IMR-90 (cell line): ENCODE results near the gene ENDOU. TPM values are rescaled to one million over a fixed set of nuclear protein-coding genes. Genes with fewer than 3 reads are reported as not detected.

Experiments used
- ATAC-seq: fragments of 200-7000 bp; cut with Tn5 transposase; 2 replicates; pipeline ENCODE4 v1.9.1; 2020; ENCODE audit warnings: low read depth, mild to moderate bottlenecking, moderate library complexity
- BruUV-seq: library from RNA; stranded (reverse); fragments of 400-500 nt; replicated peaks from 2 replicates; lab custom pipeline; 2021; lab: Mats Ljungman, UMichigan
- CTCF ChIA-PET: fragments of 300-600 bp; formaldehyde crosslinking; extraction: SDS; loops from one replicate; lab custom pipeline; 2021; ENCODE audit warnings: antibody characterized with exemption; lab: Yijun Ruan, JAX
- POLR2A ChIA-PET: fragments of 300-600 bp; sonication (Branson Sonifier 250); formaldehyde crosslinking; loops from one replicate; lab custom pipeline; 2022; ENCODE audit warnings: antibody characterized with exemption; ENCODE audit not compliant: unreplicated experiment; lab: Charles Lee
- DNase-seq: peaks from one replicate; pipeline ENCODE4 v3.0.0; 2013
- H2AFZ ChIP-seq: replicated peaks from 2 replicates; pipeline ENCODE3; 2013; ENCODE audit warnings: low read length, mild to moderate bottlenecking; ENCODE audit not compliant: poor library complexity
- H2AK5ac ChIP-seq: 2 replicates; pipeline ENCODE4 v1.6.1; 2013; ENCODE audit warnings: low read depth, low read length, inconsistent platforms
- H2AK9ac ChIP-seq: replicated peaks from 2 replicates; pipeline ENCODE3; 2013; ENCODE audit warnings: mild to moderate bottlenecking, low read depth, low read length, moderate library complexity; ENCODE audit not compliant: poor library complexity
- H2BK120ac ChIP-seq: 2 replicates; pipeline ENCODE4 v1.6.1; 2013; ENCODE audit warnings: low read depth, low read length, inconsistent platforms
- H2BK15ac ChIP-seq: 3 replicates; pipeline ENCODE4 v1.6.1; 2013; ENCODE audit warnings: low read depth, low read length, inconsistent platforms
- H2BK20ac ChIP-seq: 2 replicates; pipeline ENCODE4 v1.6.1; 2013; ENCODE audit warnings: low read depth, mild to moderate bottlenecking, inconsistent platforms, low read length, moderate library complexity
- H2BK5ac ChIP-seq: 2 replicates; pipeline ENCODE4 v1.6.1; 2013; ENCODE audit warnings: mild to moderate bottlenecking, low read depth, low read length, inconsistent platforms; ENCODE audit not compliant: poor library complexity, severe bottlenecking
- H3K14ac ChIP-seq: replicated peaks from 2 replicates; pipeline ENCODE4 v1.6.1; 2013; ENCODE audit warnings: low read depth, low read length, inconsistent platforms
- H3K18ac ChIP-seq: 2 replicates; pipeline ENCODE4 v1.6.1; 2013; ENCODE audit warnings: low read depth, low read length, control low read depth
- H3K23ac ChIP-seq: 2 replicates; pipeline ENCODE4 v1.6.1; 2013; ENCODE audit warnings: low read depth, low read length, inconsistent platforms
- H3K27ac ChIP-seq: 2 replicates; pipeline ENCODE4 v1.5.1; 2013; ENCODE audit warnings: mild to moderate bottlenecking, control low read depth, low read length; ENCODE audit not compliant: insufficient read depth
- H3K27me3 ChIP-seq: 2 replicates; pipeline ENCODE4 v1.6.1; 2013; ENCODE audit warnings: low read length; ENCODE audit not compliant: control insufficient read depth, insufficient read depth
- H3K36me3 ChIP-seq: 2 replicates; pipeline ENCODE4 v1.6.1; 2013; ENCODE audit warnings: low read length, mixed read lengths; ENCODE audit not compliant: control insufficient read depth, insufficient read depth
- H3K4ac ChIP-seq: 2 replicates; pipeline ENCODE4 v1.6.1; 2013; ENCODE audit warnings: low read depth, low read length, inconsistent platforms
- H3K4me1 ChIP-seq: 2 replicates; pipeline ENCODE4 v1.6.1; 2013; ENCODE audit warnings: low read length, mixed read lengths; ENCODE audit not compliant: control insufficient read depth, insufficient read depth
- H3K4me2 ChIP-seq: 2 replicates; pipeline ENCODE4 v1.6.1; 2013; ENCODE audit warnings: low read depth, mild to moderate bottlenecking, control low read depth, low read length, moderate library complexity
- H3K4me3 ChIP-seq: 2 replicates; pipeline ENCODE4 v1.5.1; 2013; ENCODE audit warnings: low read depth, mild to moderate bottlenecking, control low read depth, low read length, moderate library complexity; ENCODE audit not compliant: insufficient read depth
- H3K56ac ChIP-seq: 2 replicates; pipeline ENCODE4 v1.6.1; 2013; ENCODE audit warnings: low read length, inconsistent platforms; ENCODE audit not compliant: insufficient read depth; ENCODE audit errors: extremely low read depth
- H3K79me1 ChIP-seq, 2 experiments: 2 replicates each; pipeline ENCODE4 v1.6.1; 2013; ENCODE audit warnings: low read length in 2 of 2, inconsistent platforms in 1 of 2, low read depth in 1 of 2
- H3K9ac ChIP-seq: 2 replicates; pipeline ENCODE4 v1.6.1; 2013; ENCODE audit warnings: low read depth, low read length, control low read depth
- H3K9me1 ChIP-seq: 2 replicates; pipeline ENCODE4 v1.6.1; 2013; ENCODE audit warnings: low read length, inconsistent platforms; ENCODE audit not compliant: insufficient read depth
- H3K9me3 ChIP-seq: 2 replicates; pipeline ENCODE4 v1.6.1; 2013; ENCODE audit warnings: low read length; ENCODE audit not compliant: control insufficient read depth, insufficient read depth
- H4K20me1 ChIP-seq: 2 replicates; pipeline ENCODE4 v1.6.1; 2013; ENCODE audit warnings: low read length, inconsistent platforms; ENCODE audit not compliant: insufficient read depth
- H4K5ac ChIP-seq: 2 replicates; pipeline ENCODE4 v1.6.1; 2013; ENCODE audit warnings: mild to moderate bottlenecking, low read depth, low read length, control low read depth
- H4K8ac ChIP-seq, 2 experiments: 2 replicates each; pipeline ENCODE4 v1.6.1; 2013; ENCODE audit warnings: low read depth in 2 of 2, low read length in 2 of 2, control low read depth in 1 of 2, inconsistent platforms in 1 of 2
- H4K91ac ChIP-seq: 2 replicates; pipeline ENCODE4 v1.6.1; 2013; ENCODE audit warnings: low read depth, low read length, inconsistent platforms; ENCODE audit not compliant: insufficient read depth
- CEBPB ChIP-seq: IDR thresholded peaks from 2 replicates; pipeline ENCODE4 v1.6.1; 2012; ENCODE audit warnings: low read depth, low read length, improper control_type of control experiment
- CHD1 ChIP-seq: IDR thresholded peaks from 2 replicates; pipeline ENCODE4 v1.6.1; 2012; ENCODE audit warnings: low read depth, low read length, improper control_type of control experiment
- FOS ChIP-seq: fragments of 150-350 bp; IDR thresholded peaks from 2 replicates; pipeline ENCODE4 v1.6.1; 2016; ENCODE audit warnings: low read depth, low read length
- MAFK ChIP-seq: IDR thresholded peaks from 2 replicates; pipeline ENCODE4 v1.6.1; 2012; ENCODE audit warnings: low read depth, low read length, improper control_type of control experiment
- MXI1 ChIP-seq: IDR thresholded peaks from 2 replicates; pipeline ENCODE4 v1.6.1; 2012; ENCODE audit warnings: low read depth, mild to moderate bottlenecking, low read length, moderate library complexity, borderline replicate concordance
- NFE2L2 ChIP-seq: fragments of 150-350 bp; IDR thresholded peaks from 2 replicates; pipeline ENCODE4 v1.6.1; 2016; ENCODE audit warnings: low read depth, mild to moderate bottlenecking, low read length
- POLR2A ChIP-seq: IDR thresholded peaks from 2 replicates; pipeline ENCODE4 v1.6.1; 2012; ENCODE audit warnings: mild to moderate bottlenecking, low read depth, low read length
- RAD21 ChIP-seq: IDR thresholded peaks from 2 replicates; pipeline ENCODE4 v1.6.1; 2012; ENCODE audit warnings: low read length, improper control_type of control experiment
- whole genome bisulfite sequencing, 2 experiments: methylation state at CpG; one replicate each; pipeline versions ENCODE4 v1.1.5 to v1.1.7; 2013; ENCODE audit warnings: missing lambda C conversion rate in 2 of 2; ENCODE audit not compliant: insufficient read length in 1 of 2; ENCODE audit errors: extremely low coverage in 2 of 2; 5-methylcytosine and 5-hydroxymethylcytosine counted together
- dilution Hi-C: fragments of 300-500 bp; cut with HindIII; formaldehyde crosslinking; loops from one replicate; pipeline ENCODE4 v1.14.3; 2018; ENCODE audit warnings: low sequenced_read_pairs; ENCODE audit not compliant: unreplicated experiment
- in situ Hi-C: fragments of 300-500 bp; cut with MboI; formaldehyde crosslinking; loops from 3 replicates; pipeline ENCODE4 v1.14.3; 2019; ENCODE audit warnings: low sequenced_read_pairs, inconsistent platforms, mixed read lengths
- intact Hi-C: fragments of 100-400 bp; cut with micrococcal nuclease; formaldehyde crosslinking; loops from 2 replicates; pipeline ENCODE4 v1.10.0; 2022
- polyA plus RNA-seq, 3 experiments: library from polyadenylated mRNA; depleted of rRNA; stranded (reverse); fragments of >200 nt; gene quantifications; 2 replicates each; pipeline ENCODE4 v1.2.3, GENCODE V29; 2012; ENCODE audit warnings: low replicate concordance in 1 of 3
- total RNA-seq: library from RNA; depleted of rRNA; stranded (reverse); fragments of >200 nt; gene quantifications from 2 replicates; pipeline ENCODE4 v1.2.3, GENCODE V29; 2012

Gene ENDOU
- total and polyA plus RNA-seq, 2 of the 4 experiments (the other 2 are of a cell fraction), result under 0.01 to 0.09 TPM

- Histone ChIP-seq H2AFZ (no peak overlapping the region), H2BK15ac (no peak overlapping the region), H3K9me1 (no peaks in the 10 kb centered on the region), H4K5ac (no peak overlapping the region), H3K23ac (no peak overlapping the region), H2BK5ac (no peak overlapping the region), H3K9me3 (no peaks in the 10 kb centered on the region), H2AK5ac (no peak overlapping the region), H3K56ac (no peak overlapping the region), H2BK120ac (no peak overlapping the region), H2AK9ac (peak overlapping the region; percentile 56), H3K27ac (no peak overlapping the region), H3K14ac (no peak overlapping the region), H4K20me1 (no peaks in the 10 kb centered on the region), H3K4me3 (no peak overlapping the region), H3K36me3 (no peaks in the 10 kb centered on the region), H3K4me2 (no peak overlapping the region), H4K91ac (no peak overlapping the region), H3K4me1 (peaks cover 3% of the 10 kb centered on the region; the same call in 1 of the 2 replicates), H3K79me1 (peaks cover 5 to 9% of the 10 kb centered on the region in 2 experiments; a peak in 2 of 4 replicates), H3K9ac (no peak overlapping the region), H2BK20ac (no peak overlapping the region), H3K27me3 (no peaks in the 10 kb centered on the region), H3K18ac (no peak overlapping the region), H3K4ac (no peak overlapping the region), H4K8ac (no peak overlapping the region)
- DNase-seq, result no peak
- intact Hi-C loops (loop anchor here (10.0 kb wide), 1 partner anchor 453 kb away; no protein-coding TSS in a partner anchor), in situ Hi-C loops (loop anchor here (5.0 kb wide), 2 partner anchors 66 to 126 kb away; no protein-coding TSS in a partner anchor), dilution Hi-C loops (no loop called here)
- no peak for ATAC-seq
- no TSS peak for BruUV-seq
- 93% methylated on average over 3 of the region's 5 CpGs; no CpG with 5 or more reads in 1 of the 2 experiments for WGBS, 2 experiments
- CTCF ChIA-PET, result interaction anchor here (1.1 to 1.4 kb wide), 2 partner anchors 61 to 126 kb away, joined by 3 read pairs; partner anchors contain the start of gene SLC48A1
- TF ChIP-seq CHD1, result no peak
- no peak for TF ChIP-seq NFE2L2
- TF ChIP-seq RAD21, result no peak
- no peak for TF ChIP-seq MAFK
- no peak for TF ChIP-seq POLR2A
- TF ChIP-seq MXI1, result no peak
- no peak for TF ChIP-seq CEBPB
- no peak for TF ChIP-seq FOS
- POLR2A ChIA-PET, result no interaction called here
Observed at GRCh38 chr12:47711448-47711847, 13.8 kb downstream of the ENDOU start.
